Measurements from ENCODE around the gene SIRPA. TPM values are rescaled to one million over a fixed set of nuclear protein-coding genes. Genes with fewer than 3 reads are reported as not detected.

Gene SIRPA
- total RNA-seq, 1 experiment from 2014 or later = 6.2 TPM

GRCh38 chr20:1973601-1974440, 78.6 kb downstream of the SIRPA start:
- no peak for DNase-seq (ENCODE audit: extremely low read depth, low read depth)

- DNase-seq (ENCODE audit: extremely low read depth, low read depth) = no peak
Measured at GRCh38 chr20:1975291-1975690, 80.1 kb downstream of the SIRPA start.

GRCh38 chr20:1979106-1979778, 84.0 kb downstream of the SIRPA start:
- DNase-seq (ENCODE audit: extremely low read depth, low read depth) = no peak

- no peak for DNase-seq (ENCODE audit: extremely low read depth, low read depth)
Measured at GRCh38 chr20:1982686-1983085, 87.5 kb downstream of the SIRPA start.

- DNase-seq (ENCODE audit: extremely low read depth, low read depth) = no peak
Measured at GRCh38 chr20:1983301-1983700, 88.1 kb downstream of the SIRPA start.

- no peak for DNase-seq (ENCODE audit: extremely low read depth, low read depth)
Measured at GRCh38 chr20:1987826-1988225, 92.6 kb downstream of the SIRPA start.

Other genes starting within 250 kb of the SIRPA start
- not detected in 2 replicates for gene SIRPG, start 237.6 kb upstream of the SIRPA start, total RNA-seq (2014; rRNA removed; shearing (Covaris generic))
- not detected in 2 replicates for gene PDYN, start 98.7 kb downstream of the SIRPA start, total RNA-seq (2014; rRNA removed; shearing (Covaris generic))
- gene STK35, start 206.4 kb downstream of the SIRPA start, total RNA-seq (2014; rRNA removed; shearing (Covaris generic)) = 21.8 and 23.5 TPM in 2 replicates

All from NCI-H460 (cell line).